HG03039 (cell line): ENCODE results near the gene GEMIN7.
"Not testable (repeated sequence)": the region's sequence is repeated elsewhere in the genome, so short reads cannot be mapped to it uniquely, and the experiment has no call there.

Experiments used
- ATAC-seq: cut with Tn5 transposase; IDR thresholded peaks from one replicate; pipeline ENCODE4 v1.9.1; 2021; ENCODE audit warnings: mild to moderate bottlenecking, moderate library complexity; ENCODE audit not compliant: unreplicated experiment

GEMIN7 gene

DNA sequence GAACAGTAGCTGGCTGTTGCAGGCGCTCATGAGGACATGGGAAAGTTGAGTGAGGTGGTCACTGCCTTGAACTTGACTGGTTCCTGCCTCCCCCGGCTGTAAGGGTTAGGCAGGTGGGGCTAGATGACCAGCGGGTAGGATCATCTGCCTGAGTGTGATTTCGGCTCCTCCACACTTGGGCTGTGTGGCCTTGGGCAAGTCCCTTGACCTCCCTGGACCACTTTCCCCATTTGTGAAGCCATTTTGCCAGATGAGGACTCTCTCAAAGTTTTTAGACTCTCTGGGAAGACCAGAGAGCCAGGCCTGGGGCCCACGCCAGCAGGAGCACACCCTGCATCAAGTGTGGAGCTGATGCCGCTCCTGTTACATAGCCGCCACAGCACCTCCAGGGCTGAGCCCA is 23.4 kb downstream of the GEMIN7 start:
- no peak for ATAC-seq

DNA sequence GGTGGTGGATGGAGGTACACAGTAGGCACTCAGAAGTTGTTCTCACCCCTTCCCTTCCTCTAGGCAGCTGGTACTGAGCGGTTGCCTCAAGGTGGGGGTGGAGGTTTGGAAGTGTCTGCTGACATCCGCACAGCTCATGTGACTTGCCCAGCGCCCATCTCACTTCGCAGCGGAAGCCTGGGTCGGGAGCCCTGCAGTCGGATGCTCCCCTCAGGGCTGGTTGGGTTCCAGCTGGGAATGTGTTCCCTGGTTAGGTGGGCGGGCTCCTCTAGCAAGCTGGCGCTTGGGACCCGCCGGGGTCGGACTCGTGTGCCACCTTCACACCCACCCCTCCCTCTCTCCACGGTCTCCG is 24.1 kb downstream of the GEMIN7 start:
- no peak for ATAC-seq

- ATAC-seq = no peak
Measured at GRCh38 chr19:45103508-45104319, 24.7 kb downstream of the GEMIN7 start.

- ATAC-seq = no peak
Measured at GRCh38 chr19:45104658-45105349, 25.7 kb downstream of the GEMIN7 start.

GRCh38 chr19:45106363-45106762 is 27.3 kb downstream of the GEMIN7 start:
- not testable (repeated sequence) for ATAC-seq

GRCh38 chr19:45107621-45108150 is 28.6 kb downstream of the GEMIN7 start:
- ATAC-seq = no peak

DNA sequence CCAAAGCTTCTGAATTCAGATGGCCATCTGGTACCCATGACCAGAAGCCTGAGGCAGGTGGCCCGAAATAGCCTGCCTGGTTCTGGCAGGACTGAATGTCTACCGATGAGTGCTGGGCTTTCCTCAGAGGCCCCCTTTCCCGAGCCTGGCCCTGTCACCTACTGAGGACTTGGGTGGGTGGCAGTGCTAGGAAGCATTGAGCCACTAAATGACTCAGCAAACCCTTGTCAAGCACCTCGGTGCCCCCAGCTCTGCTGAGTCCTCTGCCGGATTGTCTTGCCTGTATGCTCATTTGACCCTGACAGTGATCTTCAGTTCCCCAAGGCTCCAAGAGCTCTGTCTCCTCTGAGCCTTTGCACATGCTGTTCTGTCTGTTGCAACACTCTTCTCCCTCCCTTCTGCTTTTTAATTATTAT is 31.8 kb downstream of the GEMIN7 start:
- no peak for ATAC-seq

GRCh38 chr19:45112111-45112827 is 33.2 kb downstream of the GEMIN7 start:
- ATAC-seq = no peak

DNA sequence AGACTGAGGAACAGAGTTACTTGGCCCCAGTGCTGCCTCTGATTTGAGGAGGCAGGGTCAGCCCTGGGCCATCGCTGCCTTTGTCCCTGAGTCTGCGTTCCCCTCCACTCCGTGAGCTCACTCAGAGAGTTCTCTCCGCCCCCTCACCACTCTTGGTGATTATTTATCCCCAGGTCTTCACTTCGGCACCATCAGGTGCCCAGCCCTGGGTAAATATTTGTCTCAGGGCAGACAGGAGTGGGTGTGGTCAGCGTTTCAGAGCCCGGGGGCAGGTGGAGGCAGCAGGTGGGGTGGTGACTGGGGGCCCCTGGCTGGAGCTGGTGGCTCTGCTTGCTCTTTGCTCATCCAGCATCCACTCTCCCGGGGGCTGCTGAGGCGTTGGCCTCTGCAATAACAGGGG is 34.6 kb downstream of the GEMIN7 start:
- ATAC-seq = no peak

DNA sequence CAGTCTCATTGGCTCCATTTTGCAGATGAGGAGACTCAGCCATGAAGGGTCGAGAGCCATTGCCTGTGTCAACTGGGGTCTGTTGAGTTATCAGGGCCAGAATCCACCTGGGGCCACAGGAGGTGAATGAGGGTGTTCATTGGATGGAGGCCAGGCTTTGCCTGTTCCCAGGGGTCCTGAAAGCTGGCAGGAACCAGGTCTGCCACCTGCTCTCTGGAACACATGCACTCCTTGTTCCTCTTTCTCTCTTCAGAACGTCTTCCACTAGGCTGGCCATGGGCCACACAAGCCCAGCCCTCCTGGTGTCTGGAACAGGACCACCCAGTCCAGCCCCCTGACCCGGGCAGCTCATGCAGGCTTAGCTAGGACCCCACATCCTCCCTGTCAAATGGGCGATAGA is 35.1 kb downstream of the GEMIN7 start:
- ATAC-seq = no peak

DNA sequence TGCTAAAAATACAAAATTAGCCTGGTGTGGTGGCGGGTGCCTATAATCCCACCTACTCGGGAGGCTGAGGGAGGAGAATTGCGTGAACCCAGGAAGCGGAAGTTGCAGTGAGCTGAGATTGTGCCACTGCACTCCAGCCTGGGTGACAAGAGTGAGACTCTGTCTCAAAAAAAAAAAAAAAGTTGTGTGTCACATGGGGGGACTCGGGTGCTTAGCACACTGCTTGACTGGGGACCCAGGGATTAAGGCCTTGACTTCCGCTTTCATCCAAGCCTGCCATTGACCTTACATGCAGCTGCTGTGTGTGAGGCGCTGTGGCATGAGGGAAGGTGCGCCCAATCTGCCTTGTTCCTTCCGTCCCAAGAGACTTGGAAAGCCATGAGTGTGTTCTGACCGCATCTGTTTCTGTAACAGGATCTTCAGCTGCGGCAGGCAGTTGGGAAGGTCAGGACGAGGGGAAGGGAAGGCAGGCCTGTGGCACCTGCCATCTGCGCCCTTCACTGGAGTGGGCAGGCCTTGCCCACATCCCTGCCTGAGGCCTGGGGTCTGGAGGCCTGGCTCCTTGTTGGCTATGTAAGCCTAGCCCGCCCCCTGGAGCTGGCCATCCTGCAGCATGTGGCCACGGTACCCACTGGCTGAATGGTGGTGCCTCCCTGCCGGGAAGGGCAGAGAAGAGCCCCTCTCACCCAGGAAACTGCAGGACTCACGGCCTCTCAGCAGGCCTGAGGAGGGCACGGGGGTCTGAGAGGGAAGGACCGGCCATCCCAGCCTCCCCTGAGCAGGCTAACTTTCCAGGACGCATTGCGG is 37.0 kb downstream of the GEMIN7 start:
- no peak for ATAC-seq

DNA sequence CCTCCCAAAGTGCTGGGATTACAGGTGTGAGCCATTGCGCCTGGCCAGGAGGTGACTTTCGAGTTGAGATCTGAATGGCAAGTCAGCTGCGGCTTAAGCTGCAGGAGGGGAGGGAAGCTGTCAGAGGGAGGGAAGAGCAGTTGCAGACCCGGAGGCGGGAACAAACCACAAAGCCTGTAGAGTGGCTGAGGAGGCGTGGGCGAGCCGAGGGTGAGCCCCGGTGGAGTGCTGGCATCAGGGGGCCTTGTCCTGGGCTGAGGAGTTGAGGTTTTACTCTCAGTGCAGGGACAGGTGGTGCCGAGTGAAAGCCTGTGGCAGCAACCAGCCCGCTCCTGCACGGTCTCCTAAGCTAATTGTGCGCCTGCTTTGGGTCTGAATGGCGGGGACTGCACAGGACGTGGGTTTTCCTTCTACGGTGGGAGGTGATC is 38.1 kb downstream of the GEMIN7 start:
- no peak for ATAC-seq

- no peak for ATAC-seq
Measured at GRCh38 chr19:45117671-45118070, 38.6 kb downstream of the GEMIN7 start.

DNA sequence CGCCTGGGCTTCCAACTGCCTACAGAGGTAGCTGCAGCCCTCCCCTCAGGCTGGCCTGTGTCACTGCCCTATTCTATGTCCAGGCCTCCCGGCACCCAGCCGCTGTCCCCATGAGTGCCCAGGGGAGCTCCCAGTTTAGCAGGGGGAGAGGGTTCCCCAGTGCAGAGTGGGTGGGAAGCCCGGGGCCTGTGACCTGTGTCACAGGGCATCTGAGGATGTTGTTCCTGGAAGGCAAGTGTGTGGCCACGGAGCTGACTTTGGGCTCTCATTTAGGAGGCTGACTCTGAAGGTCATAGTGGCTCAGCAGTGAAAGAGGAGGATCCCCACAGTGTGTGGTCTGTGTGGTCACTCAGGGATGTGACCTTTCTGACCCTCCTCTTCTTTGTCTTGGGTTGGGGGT is 39.0 kb downstream of the GEMIN7 start:
- ATAC-seq = no peak

GRCh38 chr19:45118591-45119355 is 39.7 kb downstream of the GEMIN7 start:
- not testable (repeated sequence) for ATAC-seq

- ATAC-seq = no peak
Measured at GRCh38 chr19:45119582-45119981, 40.5 kb downstream of the GEMIN7 start.

DNA sequence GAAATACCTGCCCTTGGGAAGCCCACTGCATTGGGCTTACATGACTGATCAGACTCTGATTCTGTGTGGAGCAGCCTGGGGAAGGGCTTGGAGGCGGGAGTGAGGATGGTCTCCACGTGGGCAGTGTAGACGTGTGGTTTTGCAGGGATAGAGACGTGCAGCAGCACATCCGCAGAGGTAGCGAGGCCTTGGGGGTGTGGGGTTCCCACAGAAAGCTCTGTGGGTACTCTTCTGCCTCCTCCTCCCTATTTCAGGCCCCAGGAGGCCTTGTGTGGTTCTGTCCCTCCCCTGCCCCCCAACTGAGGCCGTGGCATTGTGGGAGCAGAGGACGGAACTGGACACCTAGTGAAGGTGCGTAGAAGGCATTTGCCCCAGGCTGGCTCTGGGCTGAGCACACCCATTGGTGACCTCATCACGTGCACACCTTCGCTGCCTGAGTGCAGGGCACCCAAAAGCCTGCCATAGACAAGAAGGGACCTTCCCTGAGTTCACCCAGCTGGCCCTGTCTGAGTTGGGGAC is 42.8 kb downstream of the GEMIN7 start:
- no peak for ATAC-seq

DNA sequence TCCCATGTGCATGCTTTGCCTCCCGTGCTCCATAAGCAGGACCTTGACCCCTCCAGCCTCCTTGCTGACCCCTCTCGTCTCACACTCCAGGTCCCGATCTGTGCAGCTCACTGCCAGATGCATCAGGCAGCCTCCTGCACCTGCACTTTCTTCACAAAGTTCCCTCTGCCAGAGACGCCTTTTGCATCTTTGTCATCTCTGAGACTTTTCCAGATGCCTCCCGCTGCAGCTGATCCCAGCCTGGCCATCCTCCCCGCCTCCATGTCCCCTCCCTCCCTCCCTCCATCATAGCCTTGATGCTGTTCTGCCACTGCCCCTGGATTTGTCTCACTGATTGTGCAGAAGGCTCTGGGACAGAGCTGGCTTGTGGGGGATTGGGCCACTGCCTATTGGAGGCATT is 43.8 kb downstream of the GEMIN7 start:
- no peak for ATAC-seq

- ATAC-seq = no peak
Measured at GRCh38 chr19:45123440-45123850, 44.4 kb downstream of the GEMIN7 start.

DNA sequence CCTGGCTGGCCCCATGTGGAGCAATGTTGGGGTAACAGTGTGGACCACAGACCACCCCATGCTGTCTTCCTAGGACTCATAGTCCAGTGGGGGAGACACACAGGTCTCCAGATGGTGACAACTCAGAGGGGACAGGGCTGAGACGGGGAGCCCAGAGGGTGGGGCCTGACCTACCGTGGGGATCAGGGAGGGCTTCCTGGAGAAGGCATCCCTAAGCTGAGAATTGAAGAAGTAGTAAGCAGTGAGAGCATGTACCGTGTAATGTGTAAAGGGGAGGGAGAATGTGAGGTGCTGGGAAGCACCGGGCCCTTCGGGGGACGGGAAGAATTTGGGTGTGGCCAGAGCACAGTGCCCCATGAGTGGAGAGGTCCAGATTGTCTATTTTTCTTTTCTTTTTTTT is 45.0 kb downstream of the GEMIN7 start:
- no peak for ATAC-seq
